HEK293 (cell line): ENCODE measurements around the gene DPEP3.
A peak's percentile ranks its signal among the peaks of the same experiment; 100 is the strongest.

Experiments
- CTCF ChIA-PET: fragments of 350-600 bp; formaldehyde crosslinking; extraction: SDS; loops from one replicate; lab custom pipeline; 2021; ENCODE audit warnings: antibody characterized with exemption; lab: Yijun Ruan, JAX
- POLR2A ChIA-PET: fragments of 300-600 bp; formaldehyde crosslinking; extraction: SDS; loops from one replicate; lab custom pipeline; 2020; ENCODE audit warnings: antibody characterized with exemption, inconsistent platforms; lab: Yijun Ruan, JAX
- H3K27ac ChIP-seq: fragments of 200-500 bp; sonication (Bioruptor generic); 2 replicates; pipeline ENCODE4 v1.5.1; 2014; ENCODE audit warnings: low read depth, low read length, control low read depth, inconsistent platforms; ENCODE audit errors: extremely low read depth
- H3K36me3 ChIP-seq, 2 experiments: fragments of 200-500 bp in 1 of 2; sonication (Bioruptor generic) in 1 of 2; 1 replicate in 1 of 2; 2 replicates in 1 of 2; pipeline ENCODE4 v1.5.1; 2014 to 2017; ENCODE audit warnings: inconsistent platforms in 2 of 2, low read length in 2 of 2; ENCODE audit not compliant: control insufficient read depth in 2 of 2, insufficient read depth in 1 of 2
- H3K4me1 ChIP-seq: fragments of 200-500 bp; sonication (Bioruptor generic); 2 replicates; pipeline ENCODE4 v1.5.1; 2014; ENCODE audit warnings: mild to moderate bottlenecking, low read length, inconsistent platforms; ENCODE audit not compliant: control insufficient read depth, insufficient read depth
- H3K4me3 ChIP-seq: 2 replicates; pipeline ENCODE4 v1.5.1; 2011; ENCODE audit warnings: low read depth, mild to moderate bottlenecking, control low read depth, low read length, moderate library complexity
- H3K9me3 ChIP-seq: fragments of 200-500 bp; sonication (Bioruptor generic); 2 replicates; pipeline ENCODE4 v1.5.1; 2014; ENCODE audit warnings: low read depth, low read length, inconsistent platforms; ENCODE audit not compliant: control insufficient read depth, insufficient read depth
- CTCF ChIP-seq: fragments of 450-650 bp; formaldehyde crosslinking; IDR thresholded peaks from 2 replicates; pipeline ENCODE4 v1.5.1; 2016; ENCODE audit warnings: missing biosample characterization, missing genetic modification characterization
- EGR2 ChIP-seq: fragments of 450-650 bp; formaldehyde crosslinking; IDR thresholded peaks from 2 replicates; pipeline ENCODE4 v1.5.1; 2016; ENCODE audit warnings: low read depth, missing biosample characterization, missing genetic modification characterization
- FEZF1 ChIP-seq: fragments of 450-650 bp; formaldehyde crosslinking; IDR thresholded peaks from 2 replicates; pipeline ENCODE4 v1.5.1; 2016; ENCODE audit warnings: missing biosample characterization, missing genetic modification characterization
- GLIS2 ChIP-seq: fragments of 450-650 bp; formaldehyde crosslinking; IDR thresholded peaks from 2 replicates; pipeline ENCODE4 v1.5.1; 2016; ENCODE audit warnings: missing biosample characterization, missing genetic modification characterization
- KLF1 ChIP-seq: fragments of 450-650 bp; formaldehyde crosslinking; IDR thresholded peaks from 2 replicates; pipeline ENCODE4 v1.5.1; 2016; ENCODE audit warnings: missing biosample characterization, missing genetic modification characterization
- KLF9 ChIP-seq: fragments of 450-650 bp; formaldehyde crosslinking; IDR thresholded peaks from 2 replicates; pipeline ENCODE4 v1.5.1; 2016; ENCODE audit warnings: missing biosample characterization, missing genetic modification characterization, low read depth
- SP3 ChIP-seq: fragments of 450-650 bp; formaldehyde crosslinking; IDR thresholded peaks from 2 replicates; pipeline ENCODE4 v1.5.1; 2016; ENCODE audit warnings: missing biosample characterization, missing genetic modification characterization
- ZFHX2 ChIP-seq: fragments of 450-650 bp; formaldehyde crosslinking; conservative IDR thresholded peaks from 2 replicates; pipeline ENCODE4 v1.5.1; 2016; ENCODE audit warnings: missing biosample characterization, missing genetic modification characterization
- ZNF114 ChIP-seq: fragments of 450-650 bp; formaldehyde crosslinking; IDR thresholded peaks from 2 replicates; pipeline ENCODE4 v1.5.0; 2017; ENCODE audit warnings: missing biosample characterization, missing genetic modification characterization
- ZNF366 ChIP-seq: fragments of 450-650 bp; formaldehyde crosslinking; conservative IDR thresholded peaks from 2 replicates; pipeline ENCODE4 v1.5.1; 2016; ENCODE audit warnings: missing biosample characterization, missing genetic modification characterization
- ZNF707 ChIP-seq: fragments of 450-650 bp; formaldehyde crosslinking; IDR thresholded peaks from 2 replicates; pipeline ENCODE4 v1.5.1; 2016; ENCODE audit warnings: missing biosample characterization, missing genetic modification characterization
- ZNF837 ChIP-seq: fragments of 450-650 bp; formaldehyde crosslinking; IDR thresholded peaks from 2 replicates; pipeline ENCODE4 v1.5.1; 2016; ENCODE audit warnings: missing biosample characterization, missing genetic modification characterization
- ZSCAN30 ChIP-seq: fragments of 450-650 bp; IDR thresholded peaks from 2 replicates; pipeline ENCODE4 v1.5.1; 2018; ENCODE audit warnings: missing biosample characterization, mild to moderate bottlenecking, missing genetic modification characterization, moderate library complexity
- TF ChIP-seq, protein P1 (sequence below): fragments of 450-650 bp; formaldehyde crosslinking; IDR thresholded peaks from 2 replicates; pipeline ENCODE4 v1.5.1; 2016; ENCODE audit warnings: missing biosample characterization, missing genetic modification characterization
- TF ChIP-seq, protein P2 (sequence below): fragments of 450-650 bp; formaldehyde crosslinking; IDR thresholded peaks from 2 replicates; pipeline ENCODE4 v1.5.0; 2017; ENCODE audit warnings: missing biosample characterization, missing genetic modification characterization, borderline replicate concordance
- TF ChIP-seq, protein P3 (sequence below): fragments of 450-650 bp; formaldehyde crosslinking; IDR thresholded peaks from 2 replicates; pipeline ENCODE4 v1.5.1; 2017; ENCODE audit warnings: missing biosample characterization, missing genetic modification characterization
- TF ChIP-seq, protein P4 (sequence below): fragments of 450-650 bp; formaldehyde crosslinking; optimal IDR thresholded peaks from 2 replicates; pipeline ENCODE3; 2016; ENCODE audit warnings: missing biosample characterization, mild to moderate bottlenecking, missing genetic modification characterization

The DPEP3 gene

GRCh38 chr16:67942200-67942509 is 38.1 kb downstream of the DPEP3 start:
- no peak for TF ChIP-seq ZNF366 (tag by site-specific recombination)
- peak; percentile 18; the same call in 1 of the 2 replicates for TF ChIP-seq ZSCAN30 (tag by site-specific recombination)
- peak; percentile 70 for TF ChIP-seq CTCF (tag by site-specific recombination)
- TF ChIP-seq, protein P1, sequence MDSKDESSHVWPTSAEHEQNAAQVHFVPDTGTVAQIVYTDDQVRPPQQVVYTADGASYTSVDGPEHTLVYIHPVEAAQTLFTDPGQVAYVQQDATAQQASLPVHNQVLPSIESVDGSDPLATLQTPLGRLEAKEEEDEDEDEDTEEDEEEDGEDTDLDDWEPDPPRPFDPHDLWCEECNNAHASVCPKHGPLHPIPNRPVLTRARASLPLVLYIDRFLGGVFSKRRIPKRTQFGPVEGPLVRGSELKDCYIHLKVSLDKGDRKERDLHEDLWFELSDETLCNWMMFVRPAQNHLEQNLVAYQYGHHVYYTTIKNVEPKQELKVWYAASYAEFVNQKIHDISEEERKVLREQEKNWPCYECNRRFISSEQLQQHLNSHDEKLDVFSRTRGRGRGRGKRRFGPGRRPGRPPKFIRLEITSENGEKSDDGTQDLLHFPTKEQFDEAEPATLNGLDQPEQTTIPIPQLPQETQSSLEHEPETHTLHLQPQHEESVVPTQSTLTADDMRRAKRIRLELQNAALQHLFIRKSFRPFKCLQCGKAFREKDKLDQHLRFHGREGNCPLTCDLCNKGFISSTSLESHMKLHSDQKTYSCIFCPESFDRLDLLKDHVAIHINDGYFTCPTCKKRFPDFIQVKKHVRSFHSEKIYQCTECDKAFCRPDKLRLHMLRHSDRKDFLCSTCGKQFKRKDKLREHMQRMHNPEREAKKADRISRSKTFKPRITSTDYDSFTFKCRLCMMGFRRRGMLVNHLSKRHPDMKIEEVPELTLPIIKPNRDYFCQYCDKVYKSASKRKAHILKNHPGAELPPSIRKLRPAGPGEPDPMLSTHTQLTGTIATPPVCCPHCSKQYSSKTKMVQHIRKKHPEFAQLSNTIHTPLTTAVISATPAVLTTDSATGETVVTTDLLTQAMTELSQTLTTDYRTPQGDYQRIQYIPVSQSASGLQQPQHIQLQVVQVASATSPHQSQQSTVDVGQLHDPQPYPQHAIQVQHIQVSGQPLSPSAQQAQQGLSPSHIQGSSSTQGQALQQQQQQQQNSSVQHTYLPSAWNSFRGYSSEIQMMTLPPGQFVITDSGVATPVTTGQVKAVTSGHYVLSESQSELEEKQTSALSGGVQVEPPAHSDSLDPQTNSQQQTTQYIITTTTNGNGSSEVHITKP (tag by site-specific recombination) = peak; percentile 74
- no peak for TF ChIP-seq FEZF1 (tag by site-specific recombination)
- TF ChIP-seq ZNF707 = no peak
- Histone ChIP-seq H3K9me3 (no peaks in the 10 kb centered on the region), H3K4me3 (no peak overlapping the region), H3K27ac (no peak overlapping the region), H3K4me1 (no peaks in the 10 kb centered on the region), H3K36me3 (peaks cover 0 to 64% of the 10 kb centered on the region in 2 experiments; a peak in 2 of 3 replicates)
- ChIA-PET CTCF (interaction anchor here (0.6 to 2.3 kb wide), 23 partner anchors 10 to 1230 kb away, joined by 3 to 14 read pairs (median 3); partner anchors contain the start of gene NRN1L), POLR2A (interaction anchor here (0.8 to 1.3 kb wide), 3 partner anchors 18 to 98 kb away, joined by 3 to 7 read pairs (median 4); no protein-coding TSS in a partner anchor)

- CTCF ChIA-PET = interaction anchor here (0.6 to 2.3 kb wide), 21 partner anchors 10 to 1229 kb away, joined by 3 to 14 read pairs (median 4); partner anchors contain the start of gene NRN1L
These were observed 38.7 kb downstream of the DPEP3 start for GRCh38 chr16:67941469-67942199.

More at GRCh38 chr16:67941469-67942199, 38.7 kb downstream of the DPEP3 start:
- H3K27ac ChIP-seq = no peak overlapping the region
- POLR2A ChIA-PET = interaction anchor here (0.8 to 1.3 kb wide), 3 partner anchors 18 to 99 kb away, joined by 3 to 7 read pairs (median 4); no protein-coding TSS in a partner anchor
- peaks cover 0 to 58% of the 10 kb centered on the region in 2 experiments; a peak in 2 of 3 replicates for H3K36me3 ChIP-seq
- H3K9me3 ChIP-seq = no peaks in the 10 kb centered on the region
- H3K4me1 ChIP-seq = no peaks in the 10 kb centered on the region
- no peak for TF ChIP-seq ZNF837 (tag by site-specific recombination)
- peak; percentile 79 for TF ChIP-seq KLF1 (tag by site-specific recombination)
- TF ChIP-seq, protein P2, sequence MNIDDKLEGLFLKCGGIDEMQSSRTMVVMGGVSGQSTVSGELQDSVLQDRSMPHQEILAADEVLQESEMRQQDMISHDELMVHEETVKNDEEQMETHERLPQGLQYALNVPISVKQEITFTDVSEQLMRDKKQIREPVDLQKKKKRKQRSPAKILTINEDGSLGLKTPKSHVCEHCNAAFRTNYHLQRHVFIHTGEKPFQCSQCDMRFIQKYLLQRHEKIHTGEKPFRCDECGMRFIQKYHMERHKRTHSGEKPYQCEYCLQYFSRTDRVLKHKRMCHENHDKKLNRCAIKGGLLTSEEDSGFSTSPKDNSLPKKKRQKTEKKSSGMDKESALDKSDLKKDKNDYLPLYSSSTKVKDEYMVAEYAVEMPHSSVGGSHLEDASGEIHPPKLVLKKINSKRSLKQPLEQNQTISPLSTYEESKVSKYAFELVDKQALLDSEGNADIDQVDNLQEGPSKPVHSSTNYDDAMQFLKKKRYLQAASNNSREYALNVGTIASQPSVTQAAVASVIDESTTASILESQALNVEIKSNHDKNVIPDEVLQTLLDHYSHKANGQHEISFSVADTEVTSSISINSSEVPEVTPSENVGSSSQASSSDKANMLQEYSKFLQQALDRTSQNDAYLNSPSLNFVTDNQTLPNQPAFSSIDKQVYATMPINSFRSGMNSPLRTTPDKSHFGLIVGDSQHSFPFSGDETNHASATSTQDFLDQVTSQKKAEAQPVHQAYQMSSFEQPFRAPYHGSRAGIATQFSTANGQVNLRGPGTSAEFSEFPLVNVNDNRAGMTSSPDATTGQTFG = no peak
- TF ChIP-seq ZSCAN30 (tag by site-specific recombination) = no peak; the same call in 1 of the 2 replicates
- TF ChIP-seq GLIS2 (tag by site-specific recombination) = 0 out of 2 replicates have a peak, but pooled peaks have one; percentile 19
- TF ChIP-seq KLF9 (tag by site-specific recombination) = peak; percentile 30; the same call in 1 of the 2 replicates
- peak; percentile 80 for TF ChIP-seq ZFHX2
- peak; percentile 83 for TF ChIP-seq EGR2
- 0 out of 2 replicates have a peak, but pooled peaks have one; percentile 16 for TF ChIP-seq SP3 (tag by site-specific recombination)
- no peak for TF ChIP-seq ZNF114 (tag by site-specific recombination)
- TF ChIP-seq, protein P3, sequence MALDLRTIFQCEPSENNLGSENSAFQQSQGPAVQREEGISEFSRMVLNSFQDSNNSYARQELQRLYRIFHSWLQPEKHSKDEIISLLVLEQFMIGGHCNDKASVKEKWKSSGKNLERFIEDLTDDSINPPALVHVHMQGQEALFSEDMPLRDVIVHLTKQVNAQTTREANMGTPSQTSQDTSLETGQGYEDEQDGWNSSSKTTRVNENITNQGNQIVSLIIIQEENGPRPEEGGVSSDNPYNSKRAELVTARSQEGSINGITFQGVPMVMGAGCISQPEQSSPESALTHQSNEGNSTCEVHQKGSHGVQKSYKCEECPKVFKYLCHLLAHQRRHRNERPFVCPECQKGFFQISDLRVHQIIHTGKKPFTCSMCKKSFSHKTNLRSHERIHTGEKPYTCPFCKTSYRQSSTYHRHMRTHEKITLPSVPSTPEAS (tag by site-specific recombination) = no peak
- TF ChIP-seq, protein P4, sequence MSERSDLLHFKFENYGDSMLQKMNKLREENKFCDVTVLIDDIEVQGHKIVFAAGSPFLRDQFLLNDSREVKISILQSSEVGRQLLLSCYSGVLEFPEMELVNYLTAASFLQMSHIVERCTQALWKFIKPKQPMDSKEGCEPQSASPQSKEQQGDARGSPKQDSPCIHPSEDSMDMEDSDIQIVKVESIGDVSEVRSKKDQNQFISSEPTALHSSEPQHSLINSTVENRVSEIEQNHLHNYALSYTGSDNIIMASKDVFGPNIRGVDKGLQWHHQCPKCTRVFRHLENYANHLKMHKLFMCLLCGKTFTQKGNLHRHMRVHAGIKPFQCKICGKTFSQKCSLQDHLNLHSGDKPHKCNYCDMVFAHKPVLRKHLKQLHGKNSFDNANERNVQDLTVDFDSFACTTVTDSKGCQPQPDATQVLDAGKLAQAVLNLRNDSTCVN (tag by site-specific recombination) = no peak
- no peak overlapping the region for H3K4me3 ChIP-seq
